ENCODE results near the gene TTLL8.
A peak's percentile ranks its signal among the peaks of the same experiment; 100 is the strongest.
"Not testable (repeated sequence)": the region's sequence is repeated elsewhere in the genome, so short reads cannot be mapped to it uniquely, and the experiment has no call there.

TTLL8 gene

GRCh38 chr22:49999063-49999945, 58.8 kb downstream of the TTLL8 start:
- no peak for DNase-seq

GRCh38 chr22:49998718-49999062, 59.4 kb downstream of the TTLL8 start:
- DNase-seq, result no peak

- no peak for DNase-seq
These were observed 60.0 kb downstream of the TTLL8 start for GRCh38 chr22:49997932-49998717.

GRCh38 chr22:49997251-49997599, 60.9 kb downstream of the TTLL8 start:
- DNase-seq, result no peak

GRCh38 chr22:49996518-49997250, 61.4 kb downstream of the TTLL8 start:
- no peak for DNase-seq

- DNase-seq, result no peak
These were observed 62.0 kb downstream of the TTLL8 start for GRCh38 chr22:49996119-49996517.

- no peak for DNase-seq
These were observed 62.6 kb downstream of the TTLL8 start for GRCh38 chr22:49995361-49996118.

GRCh38 chr22:49995041-49995360, 63.1 kb downstream of the TTLL8 start:
- DNase-seq, result no peak

GRCh38 chr22:49994361-49995040, 63.6 kb downstream of the TTLL8 start:
- no peak for DNase-seq

GRCh38 chr22:49993649-49994360, 64.3 kb downstream of the TTLL8 start:
- no peak for DNase-seq

- peak; percentile 76 for DNase-seq
These were observed 65.0 kb downstream of the TTLL8 start for GRCh38 chr22:49992921-49993648.

- no peak for DNase-seq
These were observed 66.1 kb downstream of the TTLL8 start for GRCh38 chr22:49991907-49992533.

- no peak for DNase-seq
These were observed 66.9 kb downstream of the TTLL8 start for GRCh38 chr22:49991167-49991566.

GRCh38 chr22:49989826-49990225, 68.3 kb downstream of the TTLL8 start:
- not testable (repeated sequence) for DNase-seq

- DNase-seq, result no peak
These were observed 71.8 kb downstream of the TTLL8 start for GRCh38 chr22:49986325-49986724.

- peak; percentile 35 for DNase-seq
These were observed 74.7 kb downstream of the TTLL8 start for GRCh38 chr22:49983148-49984042.

GRCh38 chr22:49981799-49982198, 76.3 kb downstream of the TTLL8 start:
- not testable (repeated sequence) for DNase-seq

GRCh38 chr22:49979587-49980264, 78.4 kb downstream of the TTLL8 start:
- DNase-seq, result peak; percentile 44

- no peak for DNase-seq
These were observed 80.5 kb downstream of the TTLL8 start for GRCh38 chr22:49977578-49977977.

Data from activated naive CD4-positive, alpha-beta T cell treated with anti-CD3 and anti-CD28 coated beads, Interleukin-2, amount 50 U/mL, for 16 hours (primary cell).